Measurements from ENCODE around the gene SUGT1.
"Not testable (repeated sequence)": the region's sequence is repeated elsewhere in the genome, so short reads cannot be mapped to it uniquely, and the experiment has no call there.

The SUGT1 gene

GRCh38 chr13:52669677-52670076 is 17.0 kb downstream of the SUGT1 start:
- DNase-seq (ENCODE audit: low read depth, low spot score), result no peak

GRCh38 chr13:52670726-52671125 is 18.1 kb downstream of the SUGT1 start:
- DNase-seq (ENCODE audit: low read depth, low spot score), result no peak

- DNase-seq (ENCODE audit: low read depth, low spot score), result no peak
Observed at GRCh38 chr13:52673465-52673864, 20.8 kb downstream of the SUGT1 start.

- no peak for DNase-seq (ENCODE audit: low read depth, low spot score)
Observed at GRCh38 chr13:52677823-52678222, 25.2 kb downstream of the SUGT1 start.

GRCh38 chr13:52685806-52686205 is 33.2 kb downstream of the SUGT1 start:
- DNase-seq (ENCODE audit: low read depth, low spot score), result not testable (repeated sequence)

DNA sequence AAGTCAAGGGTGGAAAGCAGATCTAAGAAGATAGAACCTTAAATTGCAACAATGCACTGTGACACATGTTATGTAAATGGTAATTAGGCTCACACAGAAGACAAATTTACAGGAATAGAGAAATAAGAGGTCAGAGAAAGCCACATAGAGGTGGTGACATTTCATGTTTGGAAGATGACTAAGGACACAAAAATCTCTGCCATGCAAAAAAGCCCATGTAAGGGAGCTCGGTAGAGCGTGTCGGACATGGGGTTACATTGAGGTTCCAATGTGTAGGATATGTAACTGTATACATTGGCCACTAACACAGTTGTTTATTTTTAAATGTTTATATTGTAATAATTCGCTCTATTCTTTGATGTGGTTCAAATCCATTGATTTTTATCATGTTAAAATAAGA is 33.7 kb downstream of the SUGT1 start:
- DNase-seq (ENCODE audit: low read depth, low spot score), result no peak

DNA sequence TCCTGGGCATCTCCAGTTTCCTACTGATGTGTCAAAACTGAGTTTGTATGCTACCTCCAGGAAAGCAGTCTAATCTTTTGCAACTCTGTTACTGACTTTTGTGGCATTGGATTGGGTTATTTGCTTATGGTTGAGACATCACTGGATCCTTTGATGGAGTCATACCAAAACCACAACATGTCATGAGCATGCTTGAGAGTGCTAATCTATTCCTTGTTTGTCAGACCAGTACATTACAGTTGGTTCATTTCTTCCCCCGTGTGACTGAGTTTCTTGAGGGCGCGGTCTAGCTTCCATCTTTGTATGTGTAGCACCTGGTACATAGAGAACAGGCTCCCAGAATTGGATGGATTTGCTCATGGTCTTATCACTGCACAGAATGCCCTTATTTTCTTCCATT is 43.2 kb downstream of the SUGT1 start:
- DNase-seq (ENCODE audit: low read depth, low spot score), result no peak

- DNase-seq (ENCODE audit: low read depth, low spot score), result no peak
Observed at GRCh38 chr13:52696566-52696965, 43.9 kb downstream of the SUGT1 start.

GRCh38 chr13:52701728-52702465 is 49.3 kb downstream of the SUGT1 start:
- DNase-seq (ENCODE audit: low read depth, low spot score), result no peak

- DNase-seq (ENCODE audit: low read depth, low spot score), result no peak
Observed at GRCh38 chr13:52703482-52703881, 50.8 kb downstream of the SUGT1 start.

- DNase-seq (ENCODE audit: low read depth, low spot score), result no peak
Observed at GRCh38 chr13:52706081-52706480, 53.4 kb downstream of the SUGT1 start.

DNA sequence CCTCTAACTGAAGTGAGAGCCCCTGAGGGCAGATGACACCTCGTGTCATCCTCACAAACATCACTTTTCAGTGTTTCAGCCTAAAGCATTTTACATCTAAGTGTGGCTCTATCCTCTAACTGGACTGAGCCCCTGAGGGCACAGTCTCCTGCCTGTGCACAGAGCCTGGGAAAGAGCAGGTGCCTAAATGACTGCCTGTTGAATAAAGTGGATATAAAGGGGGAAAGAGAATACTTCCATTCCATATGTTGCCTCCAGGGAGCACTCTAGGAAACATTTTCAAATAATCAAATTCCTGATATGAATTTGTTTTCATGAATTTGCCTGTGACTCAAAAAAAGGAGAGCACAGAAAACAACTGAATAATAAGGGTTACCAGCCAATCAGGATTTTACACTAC is 54.7 kb downstream of the SUGT1 start:
- DNase-seq (ENCODE audit: low read depth, low spot score), result peak; percentile 59

DNA sequence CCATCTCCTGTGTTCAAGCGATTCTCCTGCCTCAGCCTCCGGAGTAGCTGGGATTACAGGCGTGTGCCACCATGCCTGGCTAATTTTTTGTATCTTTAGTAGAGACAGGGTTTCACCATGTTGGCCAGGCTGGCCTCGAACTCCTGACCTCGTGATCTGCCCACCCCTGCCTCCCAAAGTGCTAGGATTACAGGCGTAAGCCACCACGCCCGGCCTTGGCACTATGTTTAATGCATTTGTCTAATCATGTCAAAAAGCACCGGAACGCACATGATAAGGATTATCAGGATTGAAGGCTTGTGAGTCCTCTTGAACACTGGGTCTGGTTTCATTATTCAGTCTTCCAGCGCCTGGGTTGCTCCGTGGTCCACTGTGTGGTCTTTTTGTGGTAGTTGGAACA is 55.6 kb downstream of the SUGT1 start:
- DNase-seq (ENCODE audit: low read depth, low spot score), result not testable (repeated sequence)

DNA sequence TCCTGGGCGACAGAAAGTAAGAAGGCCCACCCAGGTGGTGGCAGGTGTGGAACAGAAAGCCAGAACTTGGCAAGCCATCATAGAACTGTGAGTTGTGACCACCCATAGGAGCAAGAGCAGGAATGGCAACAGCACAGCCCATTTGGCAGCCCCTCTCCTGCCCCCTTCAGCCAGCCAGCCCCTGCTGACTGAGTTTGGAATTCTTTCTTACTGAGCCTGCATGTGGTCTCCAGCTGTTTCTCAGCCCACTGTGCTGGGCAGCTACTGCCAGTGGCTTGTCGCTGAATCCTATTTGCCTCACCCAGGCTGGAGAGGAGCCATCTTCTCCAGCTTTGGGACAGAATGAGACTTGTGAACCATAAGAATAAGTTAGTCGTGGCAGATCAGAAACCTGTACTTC is 58.6 kb downstream of the SUGT1 start:
- DNase-seq (ENCODE audit: low read depth, low spot score), result peak; percentile 40

DNA sequence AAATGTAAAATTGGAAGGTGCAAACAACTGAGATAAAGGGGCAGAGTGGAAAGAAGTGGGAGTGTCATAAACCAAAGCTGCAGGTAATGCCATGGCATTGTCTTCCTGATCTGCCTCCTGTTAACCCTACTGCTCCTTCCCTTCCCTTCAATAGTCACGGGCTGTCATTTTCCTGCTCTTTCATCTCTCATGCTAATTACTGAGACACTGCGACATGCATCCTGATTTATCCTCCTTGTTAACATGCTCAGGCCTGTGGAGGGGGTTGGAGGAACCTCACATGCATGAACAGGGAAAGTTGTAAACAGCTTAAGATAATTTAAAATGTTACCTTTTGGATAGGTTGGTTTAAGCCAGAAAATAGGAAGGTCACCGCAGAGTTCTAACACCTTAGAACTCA is 59.7 kb downstream of the SUGT1 start:
- DNase-seq (ENCODE audit: low read depth, low spot score), result no peak

GRCh38 chr13:52713894-52714293 is 61.3 kb downstream of the SUGT1 start:
- no peak for DNase-seq (ENCODE audit: low read depth, low spot score)

DNA sequence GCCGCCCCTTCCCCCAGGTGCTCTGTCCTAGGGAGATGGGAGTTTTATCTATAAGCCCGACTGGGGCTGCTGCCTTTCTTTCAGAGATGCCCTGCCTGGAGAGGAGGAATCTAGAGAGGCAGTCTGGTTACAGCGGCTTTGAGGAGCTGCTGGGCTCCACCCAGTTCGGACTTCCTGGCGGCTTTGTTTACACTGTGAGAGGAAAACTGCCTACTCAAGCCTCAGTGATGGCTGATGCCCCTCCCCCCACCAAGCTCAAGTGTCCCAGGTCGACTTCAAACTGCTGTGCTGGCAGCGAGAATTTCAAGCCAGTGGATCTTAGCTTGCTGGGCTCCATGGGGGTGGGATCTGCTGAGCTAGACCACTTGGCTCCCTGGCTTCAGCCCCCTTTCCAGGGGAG is 68.3 kb downstream of the SUGT1 start:
- DNase-seq (ENCODE audit: low read depth, low spot score), result peak; percentile 86

GRCh38 chr13:52721356-52721755 is 68.7 kb downstream of the SUGT1 start:
- DNase-seq (ENCODE audit: low read depth, low spot score), result not testable (repeated sequence)

- DNase-seq (ENCODE audit: low read depth, low spot score), result no peak
Observed at GRCh38 chr13:52723181-52723580, 70.5 kb downstream of the SUGT1 start.

DNA sequence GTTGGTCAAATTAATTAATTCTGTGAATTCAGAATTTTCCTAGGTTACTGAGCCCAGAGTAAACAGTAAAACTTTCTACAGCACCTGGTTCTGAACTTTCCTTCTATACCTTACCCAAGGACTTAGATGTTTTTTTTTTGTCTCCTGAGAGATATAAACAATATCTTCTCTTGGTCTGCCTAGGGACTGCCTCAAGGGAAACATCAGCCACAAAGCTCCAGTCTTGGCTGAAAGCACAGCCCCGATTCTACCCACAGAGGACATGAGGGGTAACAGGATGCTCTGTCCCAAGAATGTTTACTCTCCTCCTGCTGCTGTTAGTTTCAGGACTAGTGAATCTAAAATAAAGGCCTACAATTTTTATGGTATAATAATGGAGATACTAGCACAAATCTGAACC is 72.7 kb downstream of the SUGT1 start:
- no peak for DNase-seq (ENCODE audit: low read depth, low spot score)

DNA sequence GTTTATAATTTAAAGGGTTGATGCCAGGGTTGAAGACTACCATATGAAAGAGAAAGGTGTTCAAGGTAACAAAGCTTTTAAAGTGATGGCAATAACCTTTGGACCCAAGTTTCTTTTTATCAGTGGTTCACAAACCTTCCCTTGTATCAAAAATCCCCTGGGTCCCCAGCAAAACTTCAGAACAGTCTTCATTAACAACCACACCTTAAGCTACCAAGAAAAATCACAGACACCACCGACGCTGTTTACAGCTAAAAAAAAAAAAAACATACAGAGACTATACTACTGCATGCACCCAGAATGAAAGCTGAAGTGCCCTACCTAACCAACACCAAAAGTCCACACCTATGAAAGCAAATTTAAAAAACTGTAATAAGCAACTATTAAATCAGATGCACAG is 73.6 kb downstream of the SUGT1 start:
- no peak for DNase-seq (ENCODE audit: low read depth, low spot score)

DNA sequence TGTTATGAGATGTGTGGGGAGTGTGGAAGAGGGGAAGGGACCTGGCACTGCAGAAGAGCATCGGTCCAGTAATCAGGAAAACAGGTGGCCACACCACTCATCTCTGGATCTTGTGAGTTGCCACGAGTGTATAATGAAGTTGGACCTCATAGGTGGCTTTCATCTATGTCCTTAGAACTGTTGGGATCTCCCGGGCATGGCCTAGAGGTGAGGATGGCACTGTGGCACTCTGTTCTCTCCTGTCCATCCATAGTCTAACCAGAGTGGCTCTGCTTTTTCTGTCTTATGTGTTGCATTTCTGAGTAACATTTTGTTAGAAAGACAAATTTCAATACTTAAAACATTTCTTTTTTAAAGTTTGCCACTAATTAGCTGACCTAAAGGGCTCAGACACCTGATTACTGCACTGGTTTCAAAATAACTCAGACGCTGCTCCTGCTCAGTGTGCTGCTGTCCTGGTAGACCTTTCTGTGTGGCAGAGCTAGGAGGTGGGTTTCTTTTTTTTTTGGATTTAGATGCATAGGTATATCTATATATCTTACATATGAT is 81.5 kb downstream of the SUGT1 start:
- DNase-seq (ENCODE audit: low read depth, low spot score), result no peak

GRCh38 chr13:52736891-52737290 is 84.3 kb downstream of the SUGT1 start:
- DNase-seq (ENCODE audit: low read depth, low spot score), result no peak

- no peak for DNase-seq (ENCODE audit: low read depth, low spot score)
Observed at GRCh38 chr13:52737451-52737850, 84.8 kb downstream of the SUGT1 start.

All from ELF-1 (cell line).